Muscle layer of colon (tissue), 2 donors: ENCODE measurements around the gene NACC2.

ENCODE experiments used
- H3K27ac ChIP-seq: one replicate; pipeline ENCODE4 v1.7.0; 2013; ENCODE audit warnings: low read depth, mild to moderate bottlenecking, low read length, moderate library complexity
- H3K27me3 ChIP-seq, 2 donors: one replicate each; pipeline ENCODE4 v1.7.0; 2013; ENCODE audit warnings: low read length in 2 of 2, mild to moderate bottlenecking in 2 of 2; ENCODE audit not compliant: insufficient read depth in 2 of 2, control insufficient read depth in 1 of 2
- H3K36me3 ChIP-seq: one replicate; pipeline ENCODE4 v1.7.0; 2013; ENCODE audit warnings: mild to moderate bottlenecking, low read length; ENCODE audit not compliant: insufficient read depth
- H3K4me1 ChIP-seq: one replicate; pipeline ENCODE4 v1.7.0; 2013; ENCODE audit warnings: mild to moderate bottlenecking, low read length; ENCODE audit not compliant: insufficient read depth
- H3K4me3 ChIP-seq, 2 donors: one replicate each; pipeline ENCODE4 v1.7.0; 2013; ENCODE audit warnings: low read length in 2 of 2, low read depth in 1 of 2, mild to moderate bottlenecking in 1 of 2, moderate library complexity in 1 of 2
- H3K9ac ChIP-seq: one replicate; pipeline ENCODE4 v1.7.0; 2013; ENCODE audit warnings: low read length
- H3K9me3 ChIP-seq: one replicate; pipeline ENCODE4 v1.7.0; 2013; ENCODE audit warnings: mild to moderate bottlenecking, low read length
- donor health status: abdominal sarcoma.
- donor health status: Adenocarcinoma of cecum.

Gene NACC2

DNA sequence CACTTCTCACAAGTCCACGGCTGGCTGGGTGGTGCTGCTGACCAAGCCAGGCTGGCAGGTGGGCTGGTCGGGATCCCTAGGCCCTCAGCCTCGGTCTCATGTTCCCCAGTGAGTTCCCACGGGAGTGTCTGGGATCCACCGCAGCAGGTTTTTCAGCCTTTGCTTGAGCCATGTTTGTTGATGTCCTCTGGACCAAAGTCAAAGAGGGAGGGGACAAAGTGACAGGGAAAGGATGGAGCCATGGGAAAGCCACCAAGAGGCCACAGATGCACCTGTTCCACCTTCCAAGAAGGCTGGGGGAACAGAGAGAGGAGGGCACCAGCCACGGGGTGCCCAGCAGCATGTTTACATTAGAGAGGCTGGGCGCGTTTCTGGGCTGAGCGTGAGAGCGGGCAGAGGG lies 131.2 kb downstream of the NACC2 start:
- no peaks in the 10 kb centered on the region for H3K9me3 ChIP-seq
- no peaks in the 10 kb centered on the region for H3K27me3 ChIP-seq
- H3K36me3 ChIP-seq, result no peaks in the 10 kb centered on the region
- H3K27ac ChIP-seq, result no peak overlapping the region
- no peak overlapping the region for H3K4me3 ChIP-seq
- no peak overlapping the region for H3K9ac ChIP-seq
- H3K4me1 ChIP-seq, result peaks cover 23% of the 10 kb centered on the region

DNA sequence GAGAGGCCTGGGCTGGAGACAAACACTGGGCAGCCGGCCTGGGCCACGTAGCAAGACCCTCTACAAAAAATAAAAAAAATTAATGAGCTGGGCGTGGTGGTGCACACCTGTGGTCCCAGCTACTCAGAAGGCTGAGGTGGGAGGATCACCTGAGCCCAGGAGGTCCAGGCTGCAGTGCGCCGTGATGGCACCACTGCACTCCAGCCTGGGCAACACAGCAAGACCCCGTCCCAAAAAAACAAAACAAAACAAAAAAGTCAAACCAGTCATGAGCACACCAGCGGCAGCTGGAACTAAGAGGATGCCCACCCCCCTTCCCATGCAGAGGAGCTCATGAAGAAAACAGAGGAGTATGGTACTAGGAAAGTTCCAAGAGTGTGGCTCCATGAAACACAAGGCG lies 131.8 kb downstream of the NACC2 start:
- Histone ChIP-seq H3K27me3 (no peaks in the 10 kb centered on the region), H3K4me3 (no peak overlapping the region), H3K4me1 (peaks cover 25% of the 10 kb centered on the region), H3K9ac (no peak overlapping the region), H3K36me3 (no peaks in the 10 kb centered on the region), H3K27ac (no peak overlapping the region), H3K9me3 (no peaks in the 10 kb centered on the region)

DNA sequence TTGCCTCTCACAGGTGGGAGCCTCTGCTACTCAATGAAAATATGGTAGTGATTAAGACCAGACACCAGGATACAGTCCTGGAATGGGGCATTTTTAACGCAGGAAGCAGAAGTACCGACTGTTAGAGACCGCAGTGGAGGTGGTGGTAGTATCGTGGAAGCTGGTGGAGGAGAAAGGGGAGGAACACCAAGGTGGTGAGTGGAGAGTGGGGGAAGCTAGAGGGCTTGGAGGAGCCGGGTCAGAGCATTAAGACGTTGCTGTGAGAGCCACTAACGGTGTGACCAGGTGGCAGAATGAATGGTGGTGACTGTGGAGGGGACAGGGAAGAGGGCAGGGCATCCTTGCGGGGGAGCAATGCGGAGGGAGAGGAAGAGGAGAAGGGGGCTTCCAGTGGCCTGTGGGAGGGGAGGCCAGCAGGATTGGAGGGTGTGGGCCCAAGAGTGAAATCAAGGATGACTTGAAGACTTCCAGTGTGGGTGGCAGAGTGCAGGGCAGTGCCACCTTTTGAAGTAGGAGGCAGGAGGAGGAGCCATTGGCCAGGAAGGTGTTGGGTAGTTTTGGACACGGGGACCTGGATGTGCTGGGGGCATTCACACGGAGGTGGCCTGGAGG lies 132.3 kb downstream of the NACC2 start:
- no peak overlapping the region for H3K27ac ChIP-seq
- H3K27me3 ChIP-seq, result no peaks in the 10 kb centered on the region
- H3K9me3 ChIP-seq, result no peaks in the 10 kb centered on the region
- H3K36me3 ChIP-seq, result no peaks in the 10 kb centered on the region
- H3K4me3 ChIP-seq, result no peak overlapping the region
- peaks cover 25% of the 10 kb centered on the region for H3K4me1 ChIP-seq
- H3K9ac ChIP-seq, result no peak overlapping the region

DNA sequence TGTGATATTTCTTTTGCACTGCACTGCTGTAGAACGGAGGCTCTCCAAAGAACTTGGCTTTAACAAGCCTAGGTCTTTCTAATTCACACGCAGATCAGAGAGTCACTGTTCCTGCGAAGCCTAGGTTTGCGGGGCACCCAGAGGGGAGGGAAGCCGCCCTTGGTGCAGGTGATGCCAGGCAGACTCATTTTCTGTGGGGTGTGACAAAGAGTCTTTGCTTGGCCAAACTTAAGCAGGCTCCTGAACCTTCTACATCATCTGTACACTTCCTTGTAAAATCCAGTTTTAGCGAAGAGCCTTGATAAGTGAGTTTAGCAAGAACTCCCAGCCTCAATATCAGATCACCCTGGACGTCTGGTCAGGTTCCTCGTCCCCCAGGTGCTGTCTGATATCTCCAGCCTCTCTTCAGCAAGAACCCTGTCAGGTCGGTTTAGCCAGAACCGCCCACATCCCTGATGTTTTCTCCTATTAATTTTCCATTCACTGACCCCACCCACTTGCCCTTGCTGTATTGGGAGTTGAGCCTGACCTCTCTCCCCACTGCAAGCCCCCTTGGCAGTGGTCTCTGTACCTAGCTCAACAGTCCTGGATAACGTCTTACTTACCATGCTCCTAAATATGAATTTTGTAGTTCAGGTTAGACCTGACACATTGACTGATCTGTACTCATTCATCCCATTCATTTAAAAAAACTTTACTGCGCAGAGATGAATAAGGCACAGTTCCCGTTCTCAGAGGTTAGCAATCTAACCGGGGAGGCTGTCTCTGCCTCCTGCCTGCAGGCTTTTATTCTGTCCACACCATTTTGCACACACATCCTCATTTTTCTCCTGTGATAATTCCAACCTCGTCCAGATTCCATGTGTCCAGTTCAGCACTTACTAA lies 133.0 kb downstream of the NACC2 start:
- H3K9ac ChIP-seq, result no peak overlapping the region
- no peaks in the 10 kb centered on the region for H3K27me3 ChIP-seq
- no peaks in the 10 kb centered on the region for H3K36me3 ChIP-seq
- peaks cover 20% of the 10 kb centered on the region for H3K4me1 ChIP-seq
- H3K27ac ChIP-seq, result no peak overlapping the region
- no peak overlapping the region for H3K4me3 ChIP-seq
- no peaks in the 10 kb centered on the region for H3K9me3 ChIP-seq

DNA sequence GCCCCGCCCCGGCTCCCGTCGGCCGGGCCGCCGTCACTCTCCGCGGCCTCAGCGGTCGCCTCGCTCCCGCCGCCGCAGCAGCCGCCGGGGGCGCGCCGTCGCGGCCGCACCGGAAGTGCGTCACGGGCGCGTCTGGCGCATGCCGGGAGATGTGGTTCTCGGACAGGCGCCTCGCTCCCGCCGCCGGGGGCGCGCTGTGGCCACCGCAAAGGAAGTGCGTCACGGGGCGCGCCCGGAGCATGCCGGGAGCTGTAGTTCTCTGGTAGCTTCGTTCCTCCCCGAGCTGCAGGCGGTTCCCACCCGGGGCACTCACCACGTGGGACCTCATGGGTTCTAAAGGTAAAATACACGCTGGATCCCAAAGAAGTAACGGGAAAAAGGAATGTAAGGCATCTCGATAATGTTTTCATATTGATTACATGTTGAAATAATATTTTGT lies 133.8 kb downstream of the NACC2 start, which contains the start of gene UBAC1:
UBAC1 (minus strand) TSS at position 97 of the 439 bp plus-strand sequence. CDS start 211 bp downstream, outside the sequence.
- H3K27me3 ChIP-seq, result no peaks in the 10 kb centered on the region
- no peaks in the 10 kb centered on the region for H3K36me3 ChIP-seq
- peaks cover 20% of the 10 kb centered on the region for H3K4me1 ChIP-seq
- no peaks in the 10 kb centered on the region for H3K9me3 ChIP-seq
- H3K27ac ChIP-seq, result peak within 1 kb of the TSS; percentile 88
- peak within 1 kb of the TSS; percentile 74 to 87 for H3K4me3 ChIP-seq
- peak within 1 kb of the TSS; percentile 69 for H3K9ac ChIP-seq

DNA sequence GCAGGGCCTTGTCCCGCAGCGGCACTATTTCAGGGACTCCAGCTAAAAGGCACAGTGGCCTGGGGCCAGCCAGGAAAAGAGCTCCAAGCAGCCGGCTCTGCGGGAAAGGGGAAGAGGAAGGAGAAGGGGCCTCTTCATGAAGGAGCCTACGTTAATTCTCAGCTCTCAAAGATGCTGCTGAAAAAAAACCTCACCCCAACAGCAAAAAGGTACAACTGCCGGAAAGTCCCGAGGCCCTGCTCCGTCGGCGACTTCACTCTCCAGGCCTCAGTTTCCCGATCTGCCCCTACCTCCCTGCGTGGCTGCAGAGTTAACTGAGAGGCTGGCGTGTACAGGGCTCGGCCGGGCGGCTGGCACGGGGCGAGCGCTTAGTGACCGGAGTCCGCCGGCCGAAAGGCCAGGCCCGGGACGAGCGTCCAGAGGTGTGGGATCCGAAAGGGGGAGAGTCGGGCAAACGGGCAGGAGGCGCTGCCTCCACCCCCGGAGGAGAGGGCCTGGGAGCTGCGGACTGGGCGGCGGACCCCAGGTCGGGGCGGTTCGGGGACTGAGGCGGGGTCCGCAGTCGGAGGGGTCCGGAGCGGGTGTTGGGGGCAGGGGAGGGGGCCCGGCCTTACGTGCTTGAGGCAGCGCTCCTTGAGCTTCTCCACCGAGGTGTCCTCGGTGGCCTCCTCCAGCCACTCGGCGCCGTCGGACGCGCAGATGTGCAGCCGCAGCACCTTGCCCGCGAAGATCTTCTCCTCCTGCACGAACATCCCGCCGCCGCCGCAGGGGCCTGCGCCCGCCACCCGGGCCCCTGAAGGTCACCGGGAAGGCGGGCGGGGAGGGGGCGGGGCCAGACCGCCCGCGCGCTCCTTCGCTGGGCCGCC lies 134.4 kb downstream of the NACC2 start:
- no peaks in the 10 kb centered on the region for H3K36me3 ChIP-seq

DNA sequence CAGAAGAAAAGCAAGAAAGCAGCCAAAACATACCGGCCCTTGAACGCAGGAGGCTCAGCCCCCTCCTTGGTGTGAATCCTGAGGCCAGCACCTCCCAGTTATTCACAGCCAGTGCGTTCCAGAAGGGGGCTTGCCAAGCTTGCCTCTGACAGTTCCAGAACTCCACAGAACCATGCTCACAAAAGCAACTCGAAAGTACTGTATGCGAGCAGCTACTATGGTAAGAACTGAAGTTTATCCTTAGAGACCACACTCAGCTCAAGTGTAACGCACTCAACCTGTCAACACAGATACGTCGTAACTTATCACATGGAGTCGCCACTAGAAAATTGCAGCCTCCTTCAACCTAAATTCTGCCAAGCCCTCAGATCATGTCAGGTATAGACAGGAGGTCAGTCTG lies 135.3 kb downstream of the NACC2 start:
- Histone ChIP-seq H3K27ac (peak overlapping the region; percentile 88), H3K4me3 (peak overlapping the region; percentile 74 to 87), H3K4me1 (peaks cover 20% of the 10 kb centered on the region), H3K9me3 (no peaks in the 10 kb centered on the region), H3K36me3 (peaks cover under 1% of the 10 kb centered on the region), H3K27me3 (no peaks in the 10 kb centered on the region), H3K9ac (peak overlapping the region; percentile 69)

More for the DNA sequence above, 134.4 kb downstream of the NACC2 start:
- Histone ChIP-seq H3K27me3 (no peaks in the 10 kb centered on the region), H3K9ac (peak overlapping the region; percentile 69), H3K4me1 (peaks cover 20% of the 10 kb centered on the region), H3K27ac (peak overlapping the region; percentile 88), H3K9me3 (no peaks in the 10 kb centered on the region), H3K4me3 (peak overlapping the region; percentile 74 to 87)

DNA sequence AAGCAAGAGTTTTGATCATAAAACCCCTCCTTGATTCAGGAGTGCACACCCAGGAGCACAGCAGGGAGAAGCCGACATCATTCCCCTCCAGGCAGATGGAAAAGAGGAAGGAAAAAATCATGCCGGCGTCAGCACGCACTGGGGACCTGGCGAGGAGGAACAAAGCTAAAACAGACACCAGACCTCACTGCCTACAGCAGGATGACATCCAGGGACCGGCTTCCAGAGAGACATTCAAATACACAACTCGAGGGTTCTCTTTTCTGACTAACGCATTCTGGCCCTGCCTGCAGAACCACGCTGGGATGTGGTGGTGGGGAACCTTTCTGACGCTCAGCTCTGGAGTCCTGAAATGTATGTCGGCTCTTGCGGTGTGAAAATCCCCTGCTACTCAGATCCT lies 136.6 kb downstream of the NACC2 start:
- Histone ChIP-seq H3K4me3 (no peak overlapping the region), H3K9me3 (no peaks in the 10 kb centered on the region), H3K9ac (no peak overlapping the region), H3K4me1 (peaks cover 20% of the 10 kb centered on the region), H3K27ac (no peak overlapping the region), H3K36me3 (peaks cover 8% of the 10 kb centered on the region), H3K27me3 (no peaks in the 10 kb centered on the region)

DNA sequence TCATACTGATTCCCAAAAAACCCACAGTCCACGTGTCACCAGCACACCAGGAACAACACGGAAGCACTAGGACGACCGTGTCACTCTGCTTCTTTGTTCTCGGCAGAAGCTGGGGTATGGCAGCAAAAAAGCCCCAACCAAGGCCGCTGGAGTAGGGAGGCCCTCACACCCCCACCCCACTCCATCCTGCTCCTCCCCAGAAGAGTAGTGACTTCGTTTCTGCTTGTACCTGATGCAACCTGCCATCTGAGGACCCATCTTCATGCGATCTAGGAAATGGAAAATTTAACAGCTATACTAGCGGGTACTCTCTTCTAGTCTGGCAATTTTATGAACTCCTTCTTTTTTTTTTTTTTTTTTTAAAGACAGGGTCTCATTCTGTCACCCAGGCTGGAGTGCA lies 137.7 kb downstream of the NACC2 start:
- Histone ChIP-seq H3K4me1 (peaks cover 20% of the 10 kb centered on the region), H3K36me3 (peaks cover 13% of the 10 kb centered on the region), H3K9ac (no peak overlapping the region), H3K27me3 (no peaks in the 10 kb centered on the region), H3K27ac (no peak overlapping the region), H3K9me3 (no peaks in the 10 kb centered on the region), H3K4me3 (no peak overlapping the region)

DNA sequence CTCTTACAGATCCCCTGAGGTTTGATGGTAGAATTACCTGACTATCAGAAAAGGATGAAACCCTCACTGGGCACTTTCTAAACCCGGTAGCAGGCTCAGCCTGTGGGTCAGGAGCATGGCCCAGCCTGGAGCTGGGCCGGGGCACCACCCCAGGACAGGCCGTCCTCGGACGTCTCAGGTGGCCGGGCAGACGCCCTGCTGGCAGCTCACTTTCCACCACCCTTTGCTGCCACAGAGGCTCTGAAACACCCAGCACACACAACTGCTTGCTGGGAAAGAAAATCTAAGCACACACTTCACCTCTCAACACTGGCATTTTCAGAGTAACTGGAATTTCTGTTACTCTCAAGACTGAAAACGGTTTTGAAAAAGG lies 138.3 kb downstream of the NACC2 start:
- Histone ChIP-seq H3K4me1 (peaks cover 20% of the 10 kb centered on the region), H3K9me3 (no peaks in the 10 kb centered on the region), H3K9ac (no peak overlapping the region), H3K4me3 (no peak overlapping the region), H3K27ac (no peak overlapping the region), H3K27me3 (no peaks in the 10 kb centered on the region), H3K36me3 (peaks cover 19% of the 10 kb centered on the region)
